GM23338 (cell line): ENCODE results near the gene CALCOCO1. TPM values are rescaled to one million over a fixed set of nuclear protein-coding genes. Genes with fewer than 3 reads are reported as not detected.

Experiments used
- ATAC-seq: fragments of 200-7000 bp; cut with Tn5 transposase; 3 replicates; pipeline ENCODE4 v1.9.1; 2020
- DNase-seq: peaks from one replicate; pipeline ENCODE4 v3.0.0-alpha.2; 2015; ENCODE audit warnings: low spot score
- H2AFZ ChIP-seq: fragments of 200-600 bp; sonication (generic); 2 replicates; pipeline ENCODE4 v1.8.0; 2016; ENCODE audit warnings: antibody characterized with exemption, mild to moderate bottlenecking, moderate library complexity
- H3F3A ChIP-seq: fragments of 200-600 bp; sonication (generic); replicated peaks from 2 replicates; pipeline ENCODE4 v1.8.0; 2017; ENCODE audit warnings: antibody characterized with exemption, mixed run types, low read depth
- H3K27ac ChIP-seq: fragments of 200-600 bp; sonication (generic); 2 replicates; pipeline ENCODE4 v1.6.1; 2016; ENCODE audit warnings: low read depth
- H3K27me3 ChIP-seq: fragments of 200-600 bp; sonication (generic); 2 replicates; pipeline ENCODE4 v1.8.0; 2016; ENCODE audit warnings: mild to moderate bottlenecking, mixed run types, moderate library complexity; ENCODE audit not compliant: insufficient read depth
- H3K36me3 ChIP-seq: fragments of 200-600 bp; sonication (generic); 2 replicates; pipeline ENCODE4 v1.8.0; 2016; ENCODE audit warnings: mild to moderate bottlenecking; ENCODE audit not compliant: insufficient read depth
- H3K4me1 ChIP-seq: fragments of 200-600 bp; sonication (generic); 2 replicates; pipeline ENCODE4 v1.8.0; 2016; ENCODE audit warnings: mild to moderate bottlenecking, moderate library complexity; ENCODE audit not compliant: insufficient read depth
- H3K4me2 ChIP-seq: fragments of 200-600 bp; sonication (generic); 2 replicates; pipeline ENCODE4 v1.7.1; 2017; ENCODE audit warnings: mixed run types
- H3K4me3 ChIP-seq: fragments of 200-600 bp; sonication (generic); 2 replicates; pipeline ENCODE4 v1.6.1; 2016; ENCODE audit warnings: mixed run types
- H3K79me2 ChIP-seq: fragments of 200-600 bp; sonication (generic); replicated peaks from 2 replicates; pipeline ENCODE4 v1.8.0; 2017; ENCODE audit warnings: mild to moderate bottlenecking; ENCODE audit not compliant: insufficient read depth
- H3K9me2 ChIP-seq: fragments of 200-600 bp; sonication (generic); 2 replicates; pipeline ENCODE4 v1.8.0; 2017; ENCODE audit not compliant: insufficient read depth
- H4K20me1 ChIP-seq: fragments of 200-600 bp; sonication (generic); replicated peaks from 2 replicates; pipeline ENCODE4 v1.8.0; 2017; ENCODE audit warnings: mild to moderate bottlenecking; ENCODE audit not compliant: insufficient read depth
- H3K27ac Mint-ChIP-seq: 2 replicates; pipeline ENCODE4 v1.8.0; 2020; ENCODE audit warnings: inconsistent platforms, mild to moderate bottlenecking, moderate library complexity, mixed read lengths
- H3K27me3 Mint-ChIP-seq: 3 replicates; pipeline ENCODE4 v1.8.0; 2022; ENCODE audit warnings: low read depth, mild to moderate bottlenecking, moderate library complexity, mixed read lengths, inconsistent platforms; ENCODE audit not compliant: insufficient read depth, poor library complexity
- H3K36me3 Mint-ChIP-seq: 3 replicates; pipeline ENCODE4 v1.8.0; 2021; ENCODE audit warnings: low read depth, mild to moderate bottlenecking, inconsistent platforms, moderate library complexity, mixed read lengths
- H3K4me1 Mint-ChIP-seq: 3 replicates; pipeline ENCODE4 v1.8.0; 2020; ENCODE audit warnings: mild to moderate bottlenecking, inconsistent platforms, mixed read lengths
- H3K4me3 Mint-ChIP-seq: 3 replicates; pipeline ENCODE4 v1.8.0; 2021; ENCODE audit warnings: moderate library complexity, mild to moderate bottlenecking, inconsistent platforms, mixed read lengths
- H3K9me3 Mint-ChIP-seq: 3 replicates; pipeline ENCODE4 v1.8.0; 2020; ENCODE audit warnings: moderate library complexity, mild to moderate bottlenecking, inconsistent platforms, mixed read lengths
- CREB1 ChIP-seq: fragments of 250-450 bp; sonication (Bioruptor Pico); IDR thresholded peaks from 2 replicates; pipeline ENCODE4 v1.5.0; 2020; ENCODE audit warnings: low read depth, mild to moderate bottlenecking, moderate library complexity
- CTCF ChIP-seq, 2 experiments: fragments of 200-600 bp in 1 of 2; sonication (generic) in 1 of 2; conservative IDR thresholded peaks; 2 replicates each; pipeline versions ENCODE4 v1.5.1 to v1.6.1; 2016 to 2017; ENCODE audit warnings: antibody characterized with exemption in 2 of 2, low read depth in 2 of 2, mild to moderate bottlenecking in 2 of 2, moderate library complexity in 1 of 2
- EZH2 ChIP-seq: fragments of 200-600 bp; sonication (generic); IDR thresholded peaks from one replicate; pipeline ENCODE4 v1.8.0; 2017; ENCODE audit warnings: antibody characterized with exemption, mild to moderate bottlenecking, low read depth; ENCODE audit not compliant: unreplicated experiment
- NANOG ChIP-seq: IDR thresholded peaks from 2 replicates; pipeline ENCODE4 v1.6.1; 2016; ENCODE audit warnings: antibody characterized with exemption, borderline replicate concordance
- polyA plus RNA-seq: library from polyadenylated mRNA; unstranded; fragments of >200 nt; fragmentation: Nextera tagmentation; extraction: Ambion mirVana; gene quantifications from 2 replicates; pipeline ENCODE4 v1.2.1, GENCODE V29; 2016
- total RNA-seq: library from RNA; depleted of rRNA; stranded (reverse); fragments of >200 nt; shearing (Covaris generic); gene quantifications from 2 replicates; pipeline ENCODE4 v1.2.3, GENCODE V29; 2014
- TF ChIP-seq, protein P1 (sequence below): fragments of 250-450 bp; sonication (Bioruptor Pico); IDR thresholded peaks from 2 replicates; pipeline ENCODE4 v1.5.0; 2020; ENCODE audit warnings: mild to moderate bottlenecking, moderate library complexity

Gene CALCOCO1
- total and polyA plus RNA-seq, 2 experiments from 2014 or later: 6.5 to 20.4 TPM

GRCh38 chr12:53726341-53726740 lies 911 bp downstream of the CALCOCO1 start (continued):
- TF ChIP-seq, protein P1, sequence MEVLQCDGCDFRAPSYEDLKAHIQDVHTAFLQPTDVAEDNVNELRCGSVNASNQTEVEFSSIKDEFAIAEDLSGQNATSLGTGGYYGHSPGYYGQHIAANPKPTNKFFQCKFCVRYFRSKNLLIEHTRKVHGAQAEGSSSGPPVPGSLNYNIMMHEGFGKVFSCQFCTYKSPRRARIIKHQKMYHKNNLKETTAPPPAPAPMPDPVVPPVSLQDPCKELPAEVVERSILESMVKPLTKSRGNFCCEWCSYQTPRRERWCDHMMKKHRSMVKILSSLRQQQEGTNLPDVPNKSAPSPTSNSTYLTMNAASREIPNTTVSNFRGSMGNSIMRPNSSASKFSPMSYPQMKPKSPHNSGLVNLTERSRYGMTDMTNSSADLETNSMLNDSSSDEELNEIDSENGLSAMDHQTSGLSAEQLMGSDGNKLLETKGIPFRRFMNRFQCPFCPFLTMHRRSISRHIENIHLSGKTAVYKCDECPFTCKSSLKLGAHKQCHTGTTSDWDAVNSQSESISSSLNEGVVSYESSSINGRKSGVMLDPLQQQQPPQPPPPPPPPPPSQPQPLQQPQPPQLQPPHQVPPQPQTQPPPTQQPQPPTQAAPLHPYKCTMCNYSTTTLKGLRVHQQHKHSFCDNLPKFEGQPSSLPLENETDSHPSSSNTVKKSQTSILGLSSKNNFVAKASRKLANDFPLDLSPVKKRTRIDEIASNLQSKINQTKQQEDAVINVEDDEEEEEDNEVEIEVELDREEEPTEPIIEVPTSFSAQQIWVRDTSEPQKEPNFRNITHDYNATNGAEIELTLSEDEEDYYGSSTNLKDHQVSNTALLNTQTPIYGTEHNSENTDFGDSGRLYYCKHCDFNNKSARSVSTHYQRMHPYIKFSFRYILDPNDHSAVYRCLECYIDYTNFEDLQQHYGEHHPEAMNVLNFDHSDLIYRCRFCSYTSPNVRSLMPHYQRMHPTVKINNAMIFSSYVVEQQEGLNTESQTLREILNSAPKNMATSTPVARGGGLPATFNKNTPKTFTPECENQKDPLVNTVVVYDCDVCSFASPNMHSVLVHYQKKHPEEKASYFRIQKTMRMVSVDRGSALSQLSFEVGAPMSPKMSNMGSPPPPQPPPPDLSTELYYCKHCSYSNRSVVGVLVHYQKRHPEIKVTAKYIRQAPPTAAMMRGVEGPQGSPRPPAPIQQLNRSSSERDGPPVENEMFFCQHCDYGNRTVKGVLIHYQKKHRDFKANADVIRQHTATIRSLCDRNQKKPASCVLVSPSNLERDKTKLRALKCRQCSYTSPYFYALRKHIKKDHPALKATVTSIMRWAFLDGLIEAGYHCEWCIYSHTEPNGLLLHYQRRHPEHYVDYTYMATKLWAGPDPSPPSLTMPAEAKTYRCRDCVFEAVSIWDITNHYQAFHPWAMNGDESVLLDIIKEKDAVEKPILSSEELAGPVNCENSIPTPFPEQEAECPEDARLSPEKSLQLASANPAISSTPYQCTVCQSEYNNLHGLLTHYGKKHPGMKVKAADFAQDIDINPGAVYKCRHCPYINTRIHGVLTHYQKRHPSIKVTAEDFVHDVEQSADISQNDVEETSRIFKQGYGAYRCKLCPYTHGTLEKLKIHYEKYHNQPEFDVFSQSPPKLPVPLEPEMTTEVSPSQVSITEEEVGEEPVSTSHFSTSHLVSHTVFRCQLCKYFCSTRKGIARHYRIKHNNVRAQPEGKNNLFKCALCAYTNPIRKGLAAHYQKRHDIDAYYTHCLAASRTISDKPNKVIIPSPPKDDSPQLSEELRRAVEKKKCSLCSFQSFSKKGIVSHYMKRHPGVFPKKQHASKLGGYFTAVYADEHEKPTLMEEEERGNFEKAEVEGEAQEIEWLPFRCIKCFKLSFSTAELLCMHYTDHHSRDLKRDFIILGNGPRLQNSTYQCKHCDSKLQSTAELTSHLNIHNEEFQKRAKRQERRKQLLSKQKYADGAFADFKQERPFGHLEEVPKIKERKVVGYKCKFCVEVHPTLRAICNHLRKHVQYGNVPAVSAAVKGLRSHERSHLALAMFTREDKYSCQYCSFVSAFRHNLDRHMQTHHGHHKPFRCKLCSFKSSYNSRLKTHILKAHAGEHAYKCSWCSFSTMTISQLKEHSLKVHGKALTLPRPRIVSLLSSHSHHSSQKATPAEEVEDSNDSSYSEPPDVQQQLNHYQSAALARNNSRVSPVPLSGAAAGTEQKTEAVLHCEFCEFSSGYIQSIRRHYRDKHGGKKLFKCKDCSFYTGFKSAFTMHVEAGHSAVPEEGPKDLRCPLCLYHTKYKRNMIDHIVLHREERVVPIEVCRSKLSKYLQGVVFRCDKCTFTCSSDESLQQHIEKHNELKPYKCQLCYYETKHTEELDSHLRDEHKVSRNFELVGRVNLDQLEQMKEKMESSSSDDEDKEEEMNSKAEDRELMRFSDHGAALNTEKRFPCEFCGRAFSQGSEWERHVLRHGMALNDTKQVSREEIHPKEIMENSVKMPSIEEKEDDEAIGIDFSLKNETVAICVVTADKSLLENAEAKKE (CRISPR knock-in tag): no peak
- TF ChIP-seq EZH2: no peak

DNA sequence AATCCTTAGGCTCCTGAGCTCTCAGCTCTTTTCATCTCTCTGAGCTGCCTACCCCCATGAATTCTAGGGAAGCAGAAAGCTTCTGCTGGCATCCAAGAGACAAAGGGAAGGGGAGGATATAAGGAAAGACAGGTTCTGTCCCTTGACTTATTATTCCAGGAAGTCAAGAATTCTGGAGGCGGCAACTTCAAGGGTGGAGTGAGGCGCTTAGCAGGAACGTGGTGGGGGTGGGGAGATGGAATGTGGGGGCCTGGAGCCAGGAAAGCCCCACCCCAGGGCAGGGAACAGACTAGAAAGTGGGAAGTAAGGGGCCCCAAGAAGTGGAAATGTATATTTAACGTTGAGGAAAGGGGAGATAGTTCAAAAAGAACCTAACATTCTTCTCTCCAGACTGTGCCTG lies 1.4 kb downstream of the CALCOCO1 start:
- no peaks in the 10 kb centered on the region for H3K36me3 Mint-ChIP-seq
- DNase-seq: no peak
- peak overlapping the region; percentile 73; the same call in 1 of the 2 replicates for H3K4me2 ChIP-seq
- peaks cover 16% of the 10 kb centered on the region; the same call in 2 of the 3 replicates for H3K4me1 Mint-ChIP-seq
- no peak overlapping the region for H2AFZ ChIP-seq
- H3K4me3 ChIP-seq: no peak overlapping the region; the same call in 1 of the 2 replicates
- H3K27me3 ChIP-seq: no peaks in the 10 kb centered on the region
- H3K27me3 Mint-ChIP-seq: peaks cover 10% of the 10 kb centered on the region
- no peaks in the 10 kb centered on the region for H3K9me2 ChIP-seq
- H3K27ac Mint-ChIP-seq: no peak overlapping the region
- H3F3A ChIP-seq: no peaks in the 10 kb centered on the region
- H3K79me2 ChIP-seq: no peaks in the 10 kb centered on the region
- ATAC-seq: no peak
- H4K20me1 ChIP-seq: no peaks in the 10 kb centered on the region
- peaks cover 8% of the 10 kb centered on the region; the same call in 1 of the 2 replicates for H3K4me1 ChIP-seq
- peak overlapping the region; percentile 20; the same call in 1 of the 3 replicates for H3K4me3 Mint-ChIP-seq
- peaks cover 2% of the 10 kb centered on the region; the same call in 2 of the 3 replicates for H3K9me3 Mint-ChIP-seq
- H3K27ac ChIP-seq: no peak overlapping the region
- H3K36me3 ChIP-seq: no peaks in the 10 kb centered on the region
- no peak for TF ChIP-seq CREB1 (CRISPR knock-in tag)
- TF ChIP-seq, protein P1 (CRISPR knock-in tag): no peak
- no peak for TF ChIP-seq EZH2
- no peak for TF ChIP-seq NANOG
- TF ChIP-seq CTCF (conservative IDR thresholded peaks at IDR 0.05; ENCODE audit: low read depth in 2 of 2): no peak
